ENCODE results near the gene PARD3. TPM values are rescaled to one million over a fixed set of nuclear protein-coding genes. Genes with fewer than 3 reads are reported as not detected.

PARD3 gene
- total RNA-seq, 2 experiments from 2014 or later = 0.29 to 0.94 TPM

DNA sequence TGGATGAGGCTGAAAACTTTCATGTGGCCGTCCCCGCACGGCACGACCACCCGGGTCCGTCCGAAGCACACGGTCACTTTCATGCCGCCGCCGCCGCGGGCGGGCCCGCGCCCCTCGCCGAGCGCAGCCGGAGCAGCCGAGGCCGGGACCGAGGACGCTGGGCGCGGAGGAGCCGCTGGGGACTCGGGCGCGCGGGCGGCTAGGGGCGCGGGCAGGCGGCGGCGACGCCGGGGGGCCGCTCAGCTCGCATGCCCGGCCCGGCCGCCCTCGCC lies 247 bp downstream of the PARD3 start:
- Mint-ChIP-seq H3K27me3 (peaks cover 53% of the 10 kb centered on the region), H3K4me1 (peaks cover 6% of the 10 kb centered on the region), H3K4me3 (no peak overlapping the region), H3K9me3 (ENCODE audit: low read depth) (no peaks in the 10 kb centered on the region), H3K27ac (no peak overlapping the region), H3K36me3 (no peaks in the 10 kb centered on the region)
- CTCF ChIA-PET = no interaction called here
- DNase-seq = no peak
- ATAC-seq = no peak

DNA sequence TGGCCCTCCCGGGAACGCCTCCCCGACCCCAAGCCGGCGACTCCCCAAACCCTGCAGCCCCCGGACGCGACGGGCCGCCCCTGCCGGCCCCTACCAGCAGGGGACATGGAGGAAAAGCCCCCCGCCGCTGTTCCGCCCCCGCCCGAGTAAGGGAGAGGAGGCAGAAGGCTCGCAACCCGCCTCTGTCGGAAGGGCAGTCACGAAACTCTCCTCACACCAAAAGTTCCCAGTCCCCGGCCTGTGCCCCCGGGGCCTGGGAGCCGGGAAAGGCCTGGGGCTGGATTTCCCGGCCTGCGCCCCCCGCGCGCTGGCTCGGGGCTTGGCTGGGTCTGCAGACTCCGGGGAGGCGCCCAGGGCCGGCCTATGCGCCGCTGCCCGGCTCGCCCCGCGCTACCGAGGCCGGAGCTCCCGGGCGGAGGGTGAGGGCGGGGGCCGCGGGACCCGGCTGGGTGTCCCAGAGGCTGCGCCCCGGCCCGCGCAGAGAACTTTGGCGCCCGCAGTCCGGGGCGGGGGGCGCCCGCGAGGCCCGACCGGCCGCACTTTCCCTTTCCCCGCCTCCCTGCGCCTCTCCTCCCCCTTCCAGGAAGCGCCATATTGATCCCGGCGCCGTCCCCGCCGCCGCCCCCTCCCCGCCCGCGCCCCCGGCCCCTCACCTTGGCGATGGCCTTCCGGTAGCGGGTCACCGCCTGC lies 728 bp downstream of the PARD3 start:
- peak; percentile 20 for ATAC-seq
- peaks cover 6% of the 10 kb centered on the region for H3K4me1 Mint-ChIP-seq
- no peak for DNase-seq
- no peak overlapping the region for H3K4me3 Mint-ChIP-seq
- H3K27ac Mint-ChIP-seq = no peak overlapping the region
- no peaks in the 10 kb centered on the region for H3K9me3 Mint-ChIP-seq (ENCODE audit: low read depth)
- H3K36me3 Mint-ChIP-seq = no peaks in the 10 kb centered on the region
- CTCF ChIA-PET = no interaction called here
- peaks cover 56% of the 10 kb centered on the region for H3K27me3 Mint-ChIP-seq

DNA sequence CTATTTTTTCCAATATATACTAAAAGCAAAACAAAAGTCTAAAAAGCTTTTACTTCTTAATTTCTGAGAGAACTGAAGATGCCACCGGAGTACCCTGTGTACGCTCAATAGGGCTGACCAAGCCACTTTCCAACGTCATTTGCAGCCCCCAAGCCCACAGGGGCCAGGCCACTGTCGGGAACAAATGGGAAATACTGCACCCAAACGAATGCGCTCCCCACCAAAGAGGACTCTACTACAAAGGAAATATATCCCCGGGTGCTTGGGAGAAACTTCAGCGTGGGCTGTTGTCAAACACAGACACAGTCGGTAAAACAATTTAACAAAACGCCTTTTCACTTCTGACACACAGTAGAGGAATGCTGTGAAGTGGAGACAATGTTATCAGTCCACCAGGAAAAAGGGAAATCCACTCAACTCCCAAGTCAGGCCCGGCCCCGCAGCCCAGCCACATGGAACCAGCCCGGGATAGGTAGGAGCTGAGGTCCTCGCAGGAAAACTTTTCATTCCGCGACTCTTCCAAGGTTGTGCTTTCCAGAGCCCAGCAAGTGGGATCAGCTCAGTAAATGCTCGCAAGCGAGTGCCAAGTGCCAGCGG lies 1.4 kb downstream of the PARD3 start:
- H3K27ac Mint-ChIP-seq = no peak overlapping the region
- ATAC-seq = no peak
- no peaks in the 10 kb centered on the region for H3K36me3 Mint-ChIP-seq
- H3K4me1 Mint-ChIP-seq = peaks cover 6% of the 10 kb centered on the region
- H3K9me3 Mint-ChIP-seq (ENCODE audit: low read depth) = no peaks in the 10 kb centered on the region
- no peak for DNase-seq
- peaks cover 63% of the 10 kb centered on the region for H3K27me3 Mint-ChIP-seq
- CTCF ChIA-PET = no interaction called here
- peak overlapping the region; percentile 1 for H3K4me3 Mint-ChIP-seq

DNA sequence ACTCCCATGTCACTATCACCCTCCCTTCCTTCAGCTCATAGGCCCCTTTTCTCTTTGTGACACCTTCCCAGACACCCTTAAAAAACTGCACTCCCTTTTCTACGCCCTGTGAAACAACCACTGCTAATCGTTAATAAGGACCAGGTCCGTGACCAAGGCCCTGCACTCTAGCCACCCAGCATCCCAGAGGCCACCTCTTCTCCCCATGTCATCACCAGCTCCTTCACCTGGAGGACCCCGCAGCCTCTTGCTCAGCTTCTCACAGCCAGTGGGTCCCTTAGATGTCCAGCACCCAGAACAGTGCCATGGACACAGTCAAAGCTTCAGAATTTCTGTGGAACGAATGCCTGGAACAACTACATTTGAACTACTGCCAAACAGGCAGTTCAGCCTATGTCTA lies 2.3 kb downstream of the PARD3 start:
- Mint-ChIP-seq H3K36me3 (no peaks in the 10 kb centered on the region), H3K4me1 (peaks cover 6% of the 10 kb centered on the region), H3K4me3 (no peak overlapping the region), H3K9me3 (ENCODE audit: low read depth) (no peaks in the 10 kb centered on the region), H3K27me3 (peaks cover 68% of the 10 kb centered on the region), H3K27ac (no peak overlapping the region)
- CTCF ChIA-PET = no interaction called here
- no peak for DNase-seq
- ATAC-seq = no peak

- Mint-ChIP-seq H3K27me3 (peaks cover 62% of the 10 kb centered on the region), H3K4me1 (peaks cover 6% of the 10 kb centered on the region), H3K9me3 (ENCODE audit: low read depth) (no peaks in the 10 kb centered on the region), H3K36me3 (no peaks in the 10 kb centered on the region), H3K27ac (no peak overlapping the region), H3K4me3 (no peak overlapping the region)
- CTCF ChIA-PET = no interaction called here
- no peak for ATAC-seq
- DNase-seq = no peak
Observed at GRCh38 chr10:34811968-34812514, 3.1 kb downstream of the PARD3 start.

- no peaks in the 10 kb centered on the region for H3K36me3 Mint-ChIP-seq
- no peak overlapping the region for H3K27ac Mint-ChIP-seq
- peaks cover 6% of the 10 kb centered on the region for H3K4me1 Mint-ChIP-seq
- no peak for ATAC-seq
- peaks cover 57% of the 10 kb centered on the region for H3K27me3 Mint-ChIP-seq
- no peaks in the 10 kb centered on the region for H3K9me3 Mint-ChIP-seq (ENCODE audit: low read depth)
- CTCF ChIA-PET = no interaction called here
- no peak for DNase-seq
- no peak overlapping the region for H3K4me3 Mint-ChIP-seq
Observed at GRCh38 chr10:34811126-34811967, 3.7 kb downstream of the PARD3 start.

DNA sequence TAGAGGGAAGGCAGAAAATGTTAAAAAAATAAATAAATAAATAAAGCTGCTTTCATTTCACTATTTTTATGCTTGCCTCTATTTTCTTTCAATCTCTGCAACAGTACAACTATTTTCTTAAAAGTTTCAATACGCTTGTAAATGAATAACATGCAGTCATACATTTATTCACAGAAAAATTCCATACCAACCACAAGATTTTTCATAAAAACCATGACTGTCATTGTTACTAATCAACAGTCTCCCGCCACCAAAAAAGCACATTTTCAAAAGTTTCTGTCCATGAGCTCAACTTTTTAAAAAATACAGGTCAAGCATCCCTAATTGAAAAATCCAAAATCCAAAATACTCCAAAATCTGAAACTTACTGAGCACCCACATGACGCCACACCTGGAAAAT lies 5.3 kb downstream of the PARD3 start:
- Mint-ChIP-seq H3K4me3 (no peak overlapping the region), H3K9me3 (ENCODE audit: low read depth) (no peaks in the 10 kb centered on the region), H3K27me3 (peaks cover 49% of the 10 kb centered on the region), H3K27ac (no peak overlapping the region), H3K4me1 (peaks cover 3% of the 10 kb centered on the region), H3K36me3 (no peaks in the 10 kb centered on the region)
- DNase-seq (no peak), ATAC-seq (no peak)
- CTCF ChIA-PET = no interaction called here

DNA sequence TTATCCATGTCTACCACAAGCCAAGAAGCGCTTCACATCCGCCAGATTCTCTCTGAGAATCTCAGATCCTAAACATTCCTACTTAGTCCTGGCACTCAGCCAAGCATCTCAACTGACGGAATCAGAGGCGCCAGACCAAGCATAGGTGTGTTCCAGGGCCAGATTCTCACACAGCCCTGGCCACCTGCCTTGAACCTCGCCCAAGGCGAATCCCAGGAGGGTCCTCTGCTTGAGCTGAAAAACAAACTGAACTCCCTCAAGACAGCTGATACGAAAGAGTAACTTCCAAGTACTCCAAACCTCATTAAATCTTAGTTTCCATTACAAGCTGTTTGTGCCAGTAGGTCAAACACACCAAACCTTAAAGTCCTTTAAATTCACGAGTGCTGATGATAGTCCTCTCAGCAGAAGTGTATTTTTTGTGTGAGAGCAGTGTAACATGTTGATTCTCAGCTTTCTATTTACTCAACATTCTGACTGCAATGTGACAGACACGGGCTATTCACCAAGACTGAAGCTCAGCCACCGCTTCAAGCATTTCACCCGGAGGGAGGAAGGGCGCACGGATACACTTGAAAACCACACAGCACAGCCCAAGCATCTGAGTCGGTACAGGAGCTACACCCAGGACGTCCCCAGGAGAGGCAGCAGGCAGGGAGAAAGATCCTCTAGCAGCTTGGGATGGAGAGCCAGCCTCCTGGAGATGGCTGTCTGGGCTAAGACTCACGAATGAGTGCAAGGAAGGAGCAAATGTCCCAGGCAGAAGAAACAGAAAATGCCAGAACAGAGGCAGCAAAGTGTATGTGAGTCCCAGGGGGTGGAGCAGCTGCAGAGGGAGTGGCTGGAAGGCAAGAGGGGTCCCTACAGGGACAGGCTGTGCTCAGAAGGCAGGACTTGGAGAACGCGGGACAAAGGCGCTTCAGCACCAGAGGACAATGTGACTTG lies 6.0 kb downstream of the PARD3 start:
- DNase-seq (no peak), ATAC-seq (no peak)
- CTCF ChIA-PET = no interaction called here
- H3K27me3 Mint-ChIP-seq = peaks cover 49% of the 10 kb centered on the region
- no peak overlapping the region for H3K4me3 Mint-ChIP-seq
- H3K9me3 Mint-ChIP-seq (ENCODE audit: low read depth) = no peaks in the 10 kb centered on the region
- H3K36me3 Mint-ChIP-seq = no peaks in the 10 kb centered on the region
- no peak overlapping the region for H3K27ac Mint-ChIP-seq
- H3K4me1 Mint-ChIP-seq = peaks cover 3% of the 10 kb centered on the region

GRCh38 chr10:34808336-34808735 lies 6.8 kb downstream of the PARD3 start:
- DNase-seq (no peak), ATAC-seq (no peak)
- H3K9me3 Mint-ChIP-seq (ENCODE audit: low read depth) = no peaks in the 10 kb centered on the region
- H3K4me3 Mint-ChIP-seq = no peak overlapping the region
- CTCF ChIA-PET = no interaction called here
- H3K27me3 Mint-ChIP-seq = peaks cover 42% of the 10 kb centered on the region
- H3K27ac Mint-ChIP-seq = no peak overlapping the region
- no peaks in the 10 kb centered on the region for H3K36me3 Mint-ChIP-seq
- no peaks in the 10 kb centered on the region for H3K4me1 Mint-ChIP-seq

- ATAC-seq (no peak), DNase-seq (no peak)
- Mint-ChIP-seq H3K4me3 (no peak overlapping the region), H3K27me3 (peaks cover 11% of the 10 kb centered on the region), H3K36me3 (no peaks in the 10 kb centered on the region), H3K27ac (no peak overlapping the region), H3K9me3 (ENCODE audit: low read depth) (no peaks in the 10 kb centered on the region), H3K4me1 (no peaks in the 10 kb centered on the region)
- CTCF ChIA-PET = no interaction called here
Observed at GRCh38 chr10:34804306-34804705, 10.8 kb downstream of the PARD3 start.

DNA sequence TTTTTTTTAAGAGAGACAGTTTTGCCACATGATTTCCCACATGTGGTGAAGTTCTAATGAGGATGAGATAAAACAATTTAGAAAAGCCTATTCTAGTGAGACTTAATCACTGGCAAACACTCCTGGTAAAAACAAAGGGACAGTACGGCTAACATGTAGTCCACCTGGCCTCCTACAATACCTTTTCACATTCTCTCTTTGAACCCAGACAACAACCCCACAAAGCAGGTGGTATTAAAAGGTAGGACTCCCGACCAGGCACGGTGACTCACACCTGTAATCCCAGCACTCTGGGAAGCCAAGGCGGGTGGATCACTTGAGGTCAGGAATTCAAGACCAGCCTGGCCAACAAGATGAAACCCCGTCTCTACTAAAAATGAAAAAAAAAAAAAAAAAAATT lies 12.4 kb downstream of the PARD3 start:
- Mint-ChIP-seq H3K4me3 (no peak overlapping the region), H3K36me3 (no peaks in the 10 kb centered on the region), H3K9me3 (ENCODE audit: low read depth) (no peaks in the 10 kb centered on the region), H3K27me3 (no peaks in the 10 kb centered on the region), H3K4me1 (no peaks in the 10 kb centered on the region), H3K27ac (no peak overlapping the region)
- CTCF ChIA-PET = no interaction called here
- DNase-seq (no peak), ATAC-seq (no peak)

- Mint-ChIP-seq H3K27me3 (no peaks in the 10 kb centered on the region), H3K4me1 (no peaks in the 10 kb centered on the region), H3K4me3 (no peak overlapping the region), H3K9me3 (ENCODE audit: low read depth) (no peaks in the 10 kb centered on the region), H3K36me3 (no peaks in the 10 kb centered on the region), H3K27ac (no peak overlapping the region)
- ATAC-seq = no peak
- DNase-seq = no peak
- CTCF ChIA-PET = no interaction called here
Observed at GRCh38 chr10:34801097-34801733, 13.9 kb downstream of the PARD3 start.

GRCh38 chr10:34800624-34801023 lies 14.5 kb downstream of the PARD3 start:
- no peaks in the 10 kb centered on the region for H3K36me3 Mint-ChIP-seq
- no peak for ATAC-seq
- no peak overlapping the region for H3K4me3 Mint-ChIP-seq
- no peak overlapping the region for H3K27ac Mint-ChIP-seq
- no peaks in the 10 kb centered on the region for H3K4me1 Mint-ChIP-seq
- no peaks in the 10 kb centered on the region for H3K27me3 Mint-ChIP-seq
- no peak for DNase-seq
- CTCF ChIA-PET = no interaction called here
- no peaks in the 10 kb centered on the region for H3K9me3 Mint-ChIP-seq (ENCODE audit: low read depth)

Data from activated CD8-positive, alpha-beta memory T cell treated with anti-CD3 and anti-CD28 coated beads, Interleukin-2, amount 10 ng/mL, durations not matched to agents 7 days and 5 days (primary cell).